ENCODE measurements around the gene NDUFAF2. TPM values are rescaled to one million over a fixed set of nuclear protein-coding genes. Genes with fewer than 3 reads are reported as not detected.
A peak's percentile ranks its signal among the peaks of the same experiment; 100 is the strongest.

The NDUFAF2 gene
- polyA plus RNA-seq, 1 of the 3 experiments (the other 2 are of a cell fraction) = 33.4 TPM

GRCh38 chr5:60958712-60959111, 13.7 kb downstream of the NDUFAF2 start (continued):
- TF ChIP-seq PBX3 (IDR thresholded peaks at IDR 0.05) (no peak), TAF1 (IDR thresholded peaks at IDR 0.05; ENCODE audit: borderline replicate concordance, low read depth, low read length) (no peak), TEAD4 (IDR thresholded peaks at IDR 0.05; ENCODE audit: borderline replicate concordance, insufficient read depth) (no peak), YY1 (IDR thresholded peaks at IDR 0.05; ENCODE audit: low read depth) (no peak), RAD21 (IDR thresholded peaks at IDR 0.05; ENCODE audit: low read length) (no peak)

DNA sequence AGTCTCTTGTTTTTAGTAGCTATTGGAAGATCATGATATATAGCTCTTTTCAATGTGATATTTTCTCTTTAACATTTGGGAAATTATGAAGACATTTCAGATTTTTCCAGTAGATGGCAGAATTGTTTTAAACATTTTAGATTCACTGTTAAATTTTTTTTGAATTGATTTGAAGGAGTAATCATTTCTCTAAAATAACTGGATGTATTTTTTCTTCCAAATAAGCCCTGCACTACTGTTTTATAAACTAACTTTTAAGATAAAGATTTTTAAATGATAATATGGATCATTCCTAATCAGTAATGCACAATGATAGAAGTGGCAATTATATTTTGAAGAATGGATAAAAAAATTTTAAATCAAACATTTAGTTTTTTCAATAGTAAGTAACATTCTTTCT, 14.2 kb downstream of the NDUFAF2 start:
- Histone ChIP-seq H3K4me2 (no peak overlapping the region), H3K36me3 (replicated peaks in 1 of 2; ENCODE audit: control insufficient read depth in 1 of 2, insufficient read depth in 2 of 2, low read length in 1 of 2) (no peaks in the 10 kb centered on the region), H3K9ac (no peak overlapping the region), H3K27me3 (ENCODE audit: insufficient read depth) (no peaks in the 10 kb centered on the region), H3K4me1 (ENCODE audit: control insufficient read depth in 1 of 2, insufficient read depth in 2 of 2, low read depth in 1 of 2, low read length in 1 of 2) (peaks cover 6 to 7% of the 10 kb centered on the region in 2 experiments; a peak in 3 of 4 replicates), H2AFZ (ENCODE audit: low read depth) (no peak overlapping the region), H4K20me1 (ENCODE audit: insufficient read depth) (no peaks in the 10 kb centered on the region), H3K79me2 (ENCODE audit: insufficient read depth) (peaks cover 55% of the 10 kb centered on the region; the same call in 1 of the 2 replicates), H3K9me3 (0 out of 2 replicates have a peak, but pooled peaks cover 3% of the 10 kb centered on the region), H3K4me3 (ENCODE audit: low read depth in 2 of 2, low read length in 1 of 2) (no peak overlapping the region), H3K9me2 (no peaks in the 10 kb centered on the region), H3F3A (replicated peaks; ENCODE audit: insufficient read depth) (no peaks in the 10 kb centered on the region), H3K27ac (ENCODE audit: low read depth in 2 of 2, low read length in 1 of 2) (peak overlapping the region in 1 of 2 experiments; percentile 12; a peak in 1 of 4 replicates)
- peak; percentile 62 for TF ChIP-seq CTCF (IDR thresholded peaks at IDR 0.05)
- TF ChIP-seq CHD2 (IDR thresholded peaks at IDR 0.05; ENCODE audit: low read length, partially characterized antibody) = no peak
- TF ChIP-seq MAX (IDR thresholded peaks at IDR 0.05; ENCODE audit: low read depth) = no peak
- no peak for TF ChIP-seq NFIC (IDR thresholded peaks at IDR 0.05; ENCODE audit: borderline replicate concordance)
- no peak for TF ChIP-seq GABPA (IDR thresholded peaks at IDR 0.05; ENCODE audit: low read depth)
- no peak for TF ChIP-seq FOXJ3 (CRISPR knock-in tag; IDR thresholded peaks at IDR 0.05)
- TF ChIP-seq FOXM1 (IDR thresholded peaks at IDR 0.05; ENCODE audit: low read depth) = no peak
- TF ChIP-seq RAD21 (IDR thresholded peaks at IDR 0.05; ENCODE audit: low read length) = peak; percentile 59
- ChIA-PET CTCF (interaction anchor here (0.6 to 3.2 kb wide), 38 partner anchors 9 to 1346 kb away, joined by 3 to 22 read pairs (median 4); partner anchors contain the start of genes DEPDC1B, KIF2A and ZSWIM6), POLR2A (no interaction called here)
- peak; percentile 14 for DNase-seq

DNA sequence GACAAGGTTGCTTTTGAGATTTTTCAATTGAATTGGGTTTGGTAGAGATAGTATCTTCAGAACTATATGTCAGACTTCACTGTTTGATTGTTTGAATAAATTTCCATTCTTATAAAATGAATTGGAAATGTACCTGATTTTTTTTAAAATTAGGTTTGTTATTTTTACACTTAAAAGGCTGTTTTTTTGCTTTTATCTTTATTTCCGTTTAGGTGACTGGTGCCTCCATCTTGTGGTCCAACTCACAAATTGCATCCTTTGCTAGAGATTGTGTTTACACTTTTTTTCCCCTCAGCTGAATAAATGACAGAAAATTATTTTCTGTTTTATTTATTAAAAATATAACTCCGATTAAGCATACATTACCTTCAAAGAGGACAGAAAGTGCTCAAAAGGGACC, 15.6 kb downstream of the NDUFAF2 start:
- ChIA-PET POLR2A (no interaction called here), CTCF (interaction anchor here (0.5 to 3.2 kb wide), 19 partner anchors 12 to 1373 kb away, joined by 3 to 22 read pairs (median 4); partner anchors contain the start of gene ZSWIM6)
- H3F3A ChIP-seq (replicated peaks; ENCODE audit: insufficient read depth) = no peaks in the 10 kb centered on the region
- no peak for TF ChIP-seq YY1 (IDR thresholded peaks at IDR 0.05; ENCODE audit: low read depth)
- peak; percentile 26; the same call in 1 of the 2 replicates for TF ChIP-seq SMC3 (IDR thresholded peaks at IDR 0.05; ENCODE audit: low read depth, low read length)
- TF ChIP-seq CTCF (IDR thresholded peaks at IDR 0.05) = peak; percentile 67
- TF ChIP-seq RAD21 (IDR thresholded peaks at IDR 0.05; ENCODE audit: low read length) = peak; percentile 54
- DNase-seq = peak; percentile 23
- H3K4me2 ChIP-seq = no peak overlapping the region
- no peaks in the 10 kb centered on the region for H3K9me2 ChIP-seq
- H4K20me1 ChIP-seq (ENCODE audit: insufficient read depth) = no peaks in the 10 kb centered on the region
- H3K79me2 ChIP-seq (ENCODE audit: insufficient read depth) = peaks cover 40% of the 10 kb centered on the region; the same call in 1 of the 2 replicates
- H3K27me3 ChIP-seq (ENCODE audit: insufficient read depth) = no peaks in the 10 kb centered on the region
- no peak overlapping the region; the same call in 1 of the 2 replicates for H2AFZ ChIP-seq (ENCODE audit: low read depth)
- H3K4me1 ChIP-seq (ENCODE audit: control insufficient read depth in 1 of 2, insufficient read depth in 2 of 2, low read depth in 1 of 2, low read length in 1 of 2) = peaks cover 6 to 7% of the 10 kb centered on the region in 2 experiments; a peak in 3 of 4 replicates
- WGBS (ENCODE audit: low lambda C conversion rate) = 35% methylated on average over 2 of the region's 2 CpGs
- no peak overlapping the region for H3K9ac ChIP-seq
- no peak overlapping the region for H3K4me3 ChIP-seq (ENCODE audit: low read depth in 2 of 2, low read length in 1 of 2)
- H3K27ac ChIP-seq (ENCODE audit: low read depth in 2 of 2, low read length in 1 of 2) = no peak overlapping the region
- no peaks in the 10 kb centered on the region for H3K36me3 ChIP-seq (replicated peaks in 1 of 2; ENCODE audit: control insufficient read depth in 1 of 2, insufficient read depth in 2 of 2, low read length in 1 of 2)
- no peaks in the 10 kb centered on the region for H3K9me3 ChIP-seq

Data from SK-N-SH (cell line).